Right lobe of liver (tissue), 6 donors: ENCODE data around the gene DDI1. TPM values are rescaled to one million over a fixed set of nuclear protein-coding genes. Genes with fewer than 3 reads are reported as not detected.

Experiments used
- ATAC-seq, 4 donors: fragments of 200-7000 bp; cut with Tn5 transposase; one replicate each; pipeline ENCODE4 v1.9.1; 2020; ENCODE audit warnings: mild to moderate bottlenecking in 4 of 4, moderate library complexity in 4 of 4
- DNase-seq, 3 donors: peaks; one replicate each; pipeline ENCODE4 v3.0.0-alpha.2; 2020
- H3K27ac ChIP-seq, 3 donors: fragments of 200-600 bp; one replicate each; pipeline ENCODE4 v1.8.0; 2022
- H3K27me3 ChIP-seq, 2 donors: fragments of 200-600 bp; one replicate each; pipeline ENCODE4 v1.8.0; 2022
- H3K36me3 ChIP-seq, 4 donors: fragments of 200-600 bp; sonication (generic) in 1 of 4; one replicate each; pipeline versions ENCODE4 v1.5.1 to v1.8.0; 2017 to 2022; ENCODE audit warnings: control low read depth in 1 of 4
- H3K4me1 ChIP-seq, 4 donors: fragments of 200-600 bp; sonication (generic) in 1 of 4; one replicate each; pipeline versions ENCODE4 v1.5.1 to v1.8.0; 2017 to 2022; ENCODE audit warnings: control low read depth in 1 of 4
- H3K4me3 ChIP-seq, 3 donors: fragments of 200-600 bp; one replicate each; pipeline ENCODE4 v1.8.0; 2022
- H3K9me3 ChIP-seq, 4 donors: fragments of 200-600 bp; sonication (generic) in 1 of 4; one replicate each; pipeline versions ENCODE4 v1.5.1 to v1.8.0; 2017 to 2022; ENCODE audit warnings: control low read depth in 1 of 4
- CTCF ChIP-seq, 4 donors: fragments of 200-600 bp in 3 of 4; fragments of 450-650 bp in 1 of 4; IDR thresholded peaks; one replicate each; pipeline versions ENCODE4 v1.5.1 to v1.8.0; 2016 to 2022; ENCODE audit warnings: antibody characterized with exemption in 4 of 4, mild to moderate bottlenecking in 2 of 4
- POLR2A ChIP-seq: fragments of 450-650 bp; IDR thresholded peaks from one replicate; pipeline ENCODE4 v1.6.1; 2017; ENCODE audit warnings: antibody characterized with exemption, mild to moderate bottlenecking
- WGBS: methylation state at CpG from one replicate; pipeline ENCODE4 v1.1.6; 2018; ENCODE audit warnings: low coverage, low lambda C conversion rate; ENCODE audit not compliant: insufficient coverage; ENCODE audit errors: missing lambda C conversion rate; 5-methylcytosine and 5-hydroxymethylcytosine counted together
- intact Hi-C, 2 donors: fragments of 100-400 bp; cut with DNase I; formaldehyde crosslinking; loops; one replicate each; pipeline versions ENCODE4 v1.11.2 to v1.14.1; 2022
- total RNA-seq, 6 experiments: library from RNA; depleted of rRNA in 2 of 6; stranded (reverse); fragments of >200 nt in 2 of 6; fragmentation: NEBNext Ultra II Directional in 3 of 6; extraction: Animal tissue kit (Norgen Biotek cat#: 25700) in 3 of 6; gene quantifications; one replicate each; pipeline versions ENCODE4 v1.1.0 to v1.2.4, GENCODE V29; 2016 to 2023
- donor health status: DM: no; HTN: yes; CAD: no.
- donor health status: DM: no; HTN: no; CAD: no.
- donor health status: DM: no; HTN: no; CAD: no.
- donor health status: DM: no; HTN: yes; CAD: no.
- donor health status: DM: no; HTN: yes; CAD: no.

Gene DDI1
- total RNA-seq, 6 experiments from 2014 or later = not detected

- no peak for ATAC-seq
- 57% methylated on average over 1 of the region's 1 CpG for WGBS
Observed at GRCh38 chr11:104055596-104055995, 19.2 kb downstream of the DDI1 start.

GRCh38 chr11:104057908-104058307, 21.5 kb downstream of the DDI1 start:
- ATAC-seq = no peak
- no peak for DNase-seq
- TF ChIP-seq POLR2A (no peak), CTCF (IDR thresholded peaks at IDR 0.05) (no peak)
- intact Hi-C loops = no loop called here
- WGBS = 50% methylated on average over 5 of the region's 5 CpGs
- no peaks in the 10 kb centered on the region for H3K4me1 ChIP-seq
- no peaks in the 10 kb centered on the region for H3K9me3 ChIP-seq
- H3K27me3 ChIP-seq = no peaks in the 10 kb centered on the region
- no peak overlapping the region for H3K27ac ChIP-seq
- no peaks in the 10 kb centered on the region for H3K36me3 ChIP-seq
- no peak overlapping the region for H3K4me3 ChIP-seq

More at GRCh38 chr11:104055596-104055995, 19.2 kb downstream of the DDI1 start:
- H3K4me1 ChIP-seq = no peaks in the 10 kb centered on the region
- intact Hi-C loops = no loop called here
- H3K9me3 ChIP-seq = no peaks in the 10 kb centered on the region
- no peak overlapping the region for H3K4me3 ChIP-seq
- no peak for TF ChIP-seq CTCF (IDR thresholded peaks at IDR 0.05)
- TF ChIP-seq POLR2A = no peak
- H3K36me3 ChIP-seq = no peaks in the 10 kb centered on the region
- H3K27ac ChIP-seq = no peak overlapping the region
- H3K27me3 ChIP-seq = no peaks in the 10 kb centered on the region
- DNase-seq = no peak

GRCh38 chr11:104058680-104059079, 22.2 kb downstream of the DDI1 start:
- Histone ChIP-seq H3K27me3 (no peaks in the 10 kb centered on the region), H3K36me3 (no peaks in the 10 kb centered on the region), H3K9me3 (no peaks in the 10 kb centered on the region), H3K4me1 (no peaks in the 10 kb centered on the region), H3K27ac (no peak overlapping the region), H3K4me3 (no peak overlapping the region)
- no peak for DNase-seq
- intact Hi-C loops = no loop called here
- TF ChIP-seq CTCF (IDR thresholded peaks at IDR 0.05) = no peak
- TF ChIP-seq POLR2A = no peak
- no peak for ATAC-seq
- 79% methylated on average over 4 of the region's 4 CpGs for WGBS

GRCh38 chr11:104060004-104060794, 23.8 kb downstream of the DDI1 start:
- no peaks in the 10 kb centered on the region for H3K9me3 ChIP-seq
- 54% methylated on average over 3 of the region's 3 CpGs for WGBS
- no peak overlapping the region for H3K4me3 ChIP-seq
- ATAC-seq = peak in 1 of 4 donors; percentile 6
- DNase-seq = no peak
- intact Hi-C loops = no loop called here
- no peaks in the 10 kb centered on the region for H3K27me3 ChIP-seq
- TF ChIP-seq CTCF (IDR thresholded peaks at IDR 0.05) = no peak
- no peak for TF ChIP-seq POLR2A
- H3K36me3 ChIP-seq = no peaks in the 10 kb centered on the region
- no peaks in the 10 kb centered on the region for H3K4me1 ChIP-seq
- H3K27ac ChIP-seq = no peak overlapping the region
